GM23338 (cell line): ENCODE data around the gene H2BK1. TPM values are rescaled to one million over a fixed set of nuclear protein-coding genes. Genes with fewer than 3 reads are reported as not detected.

Experiments
- ETS1 ChIP-seq: IDR thresholded peaks from 2 replicates; pipeline ENCODE4 v1.6.1; 2016; ENCODE audit warnings: antibody characterized with exemption
- EZH2phosphoT487 ChIP-seq: fragments of 200-600 bp; sonication (generic); IDR thresholded peaks from one replicate; pipeline ENCODE4 v1.8.1; 2018; ENCODE audit warnings: antibody characterized with exemption; ENCODE audit not compliant: unreplicated experiment
- NANOG ChIP-seq: IDR thresholded peaks from 2 replicates; pipeline ENCODE4 v1.6.1; 2016; ENCODE audit warnings: antibody characterized with exemption, borderline replicate concordance
- STAT1 ChIP-seq: IDR thresholded peaks from one replicate; pipeline ENCODE4 v1.6.1; 2016; ENCODE audit warnings: antibody characterized with exemption; ENCODE audit not compliant: unreplicated experiment
- ZNF462 ChIP-seq: fragments of 250-450 bp; sonication (Bioruptor Pico); IDR thresholded peaks from 2 replicates; pipeline ENCODE4 v1.5.0; 2020; ENCODE audit warnings: mild to moderate bottlenecking, moderate library complexity
- polyA plus RNA-seq: library from polyadenylated mRNA; unstranded; fragments of >200 nt; fragmentation: Nextera tagmentation; extraction: Ambion mirVana; gene quantifications from 2 replicates; pipeline ENCODE4 v1.2.1, GENCODE V29; 2016
- total RNA-seq: library from RNA; depleted of rRNA; stranded (reverse); fragments of >200 nt; shearing (Covaris generic); gene quantifications from 2 replicates; pipeline ENCODE4 v1.2.3, GENCODE V29; 2014
- TF ChIP-seq, protein P1 (sequence below), 2 experiments: fragments of 200-600 bp in 1 of 2; sonication (generic) in 1 of 2; conservative IDR thresholded peaks; 2 replicates each; pipeline versions ENCODE4 v1.5.1 to v1.6.1; 2016 to 2017; ENCODE audit warnings: antibody characterized with exemption in 2 of 2, low read depth in 2 of 2, mild to moderate bottlenecking in 2 of 2, moderate library complexity in 1 of 2
- TF ChIP-seq, protein P2 (sequence below): IDR thresholded peaks from one replicate; pipeline ENCODE4 v1.6.1; 2018; ENCODE audit warnings: antibody characterized with exemption; ENCODE audit not compliant: unreplicated experiment

H2BK1 gene
- total and polyA plus RNA-seq, 2 experiments from 2014 or later, result not detected

DNA sequence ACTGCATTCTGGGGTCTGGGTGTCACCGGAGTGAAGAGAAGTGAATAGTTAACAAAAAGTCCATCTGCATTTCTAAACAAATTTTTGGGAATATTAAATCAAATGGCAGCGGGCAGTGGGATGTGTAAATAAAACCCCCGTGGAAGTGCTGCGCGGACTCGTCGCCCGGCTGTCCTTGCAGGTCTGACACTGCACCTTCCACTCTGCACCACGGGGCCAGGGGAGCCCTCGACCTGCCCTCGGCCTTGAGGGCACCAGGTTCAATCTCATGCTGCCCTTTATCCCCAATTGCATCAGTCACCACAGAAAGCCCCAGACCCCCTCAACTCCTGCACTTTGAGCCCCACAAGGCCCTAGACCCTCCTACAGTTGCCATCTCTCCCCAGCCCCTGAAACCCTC is 44.6 kb upstream of the H2BK1 start (continued):
- TF ChIP-seq ZNF462 (CRISPR knock-in tag), result no peak
- TF ChIP-seq ETS1, result no peak
- TF ChIP-seq NANOG, result no peak
- TF ChIP-seq, protein P1, sequence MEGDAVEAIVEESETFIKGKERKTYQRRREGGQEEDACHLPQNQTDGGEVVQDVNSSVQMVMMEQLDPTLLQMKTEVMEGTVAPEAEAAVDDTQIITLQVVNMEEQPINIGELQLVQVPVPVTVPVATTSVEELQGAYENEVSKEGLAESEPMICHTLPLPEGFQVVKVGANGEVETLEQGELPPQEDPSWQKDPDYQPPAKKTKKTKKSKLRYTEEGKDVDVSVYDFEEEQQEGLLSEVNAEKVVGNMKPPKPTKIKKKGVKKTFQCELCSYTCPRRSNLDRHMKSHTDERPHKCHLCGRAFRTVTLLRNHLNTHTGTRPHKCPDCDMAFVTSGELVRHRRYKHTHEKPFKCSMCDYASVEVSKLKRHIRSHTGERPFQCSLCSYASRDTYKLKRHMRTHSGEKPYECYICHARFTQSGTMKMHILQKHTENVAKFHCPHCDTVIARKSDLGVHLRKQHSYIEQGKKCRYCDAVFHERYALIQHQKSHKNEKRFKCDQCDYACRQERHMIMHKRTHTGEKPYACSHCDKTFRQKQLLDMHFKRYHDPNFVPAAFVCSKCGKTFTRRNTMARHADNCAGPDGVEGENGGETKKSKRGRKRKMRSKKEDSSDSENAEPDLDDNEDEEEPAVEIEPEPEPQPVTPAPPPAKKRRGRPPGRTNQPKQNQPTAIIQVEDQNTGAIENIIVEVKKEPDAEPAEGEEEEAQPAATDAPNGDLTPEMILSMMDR (conservative IDR thresholded peaks at IDR 0.05; ENCODE audit: low read depth in 2 of 2), result no peak
- no peak for TF ChIP-seq EZH2phosphoT487
- TF ChIP-seq STAT1, result no peak
- TF ChIP-seq, protein P2, sequence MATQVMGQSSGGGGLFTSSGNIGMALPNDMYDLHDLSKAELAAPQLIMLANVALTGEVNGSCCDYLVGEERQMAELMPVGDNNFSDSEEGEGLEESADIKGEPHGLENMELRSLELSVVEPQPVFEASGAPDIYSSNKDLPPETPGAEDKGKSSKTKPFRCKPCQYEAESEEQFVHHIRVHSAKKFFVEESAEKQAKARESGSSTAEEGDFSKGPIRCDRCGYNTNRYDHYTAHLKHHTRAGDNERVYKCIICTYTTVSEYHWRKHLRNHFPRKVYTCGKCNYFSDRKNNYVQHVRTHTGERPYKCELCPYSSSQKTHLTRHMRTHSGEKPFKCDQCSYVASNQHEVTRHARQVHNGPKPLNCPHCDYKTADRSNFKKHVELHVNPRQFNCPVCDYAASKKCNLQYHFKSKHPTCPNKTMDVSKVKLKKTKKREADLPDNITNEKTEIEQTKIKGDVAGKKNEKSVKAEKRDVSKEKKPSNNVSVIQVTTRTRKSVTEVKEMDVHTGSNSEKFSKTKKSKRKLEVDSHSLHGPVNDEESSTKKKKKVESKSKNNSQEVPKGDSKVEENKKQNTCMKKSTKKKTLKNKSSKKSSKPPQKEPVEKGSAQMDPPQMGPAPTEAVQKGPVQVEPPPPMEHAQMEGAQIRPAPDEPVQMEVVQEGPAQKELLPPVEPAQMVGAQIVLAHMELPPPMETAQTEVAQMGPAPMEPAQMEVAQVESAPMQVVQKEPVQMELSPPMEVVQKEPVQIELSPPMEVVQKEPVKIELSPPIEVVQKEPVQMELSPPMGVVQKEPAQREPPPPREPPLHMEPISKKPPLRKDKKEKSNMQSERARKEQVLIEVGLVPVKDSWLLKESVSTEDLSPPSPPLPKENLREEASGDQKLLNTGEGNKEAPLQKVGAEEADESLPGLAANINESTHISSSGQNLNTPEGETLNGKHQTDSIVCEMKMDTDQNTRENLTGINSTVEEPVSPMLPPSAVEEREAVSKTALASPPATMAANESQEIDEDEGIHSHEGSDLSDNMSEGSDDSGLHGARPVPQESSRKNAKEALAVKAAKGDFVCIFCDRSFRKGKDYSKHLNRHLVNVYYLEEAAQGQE, result no peak
